NT2/D1 (cell line): ENCODE measurements around the gene POLR3C.
A peak's percentile ranks its signal among the peaks of the same experiment; 100 is the strongest.

Source experiments
- DNase-seq: peaks from one replicate; pipeline ENCODE4 v3.0.0-alpha.2; 2011; ENCODE audit warnings: low read depth, low spot score
- H3K27me3 ChIP-seq: 2 replicates; pipeline ENCODE4 v1.6.0; 2011; ENCODE audit warnings: mild to moderate bottlenecking; ENCODE audit not compliant: insufficient read length, insufficient read depth
- H3K36me3 ChIP-seq: 2 replicates; pipeline ENCODE4 v1.6.1; 2011; ENCODE audit warnings: mild to moderate bottlenecking, low read length, mixed read lengths; ENCODE audit not compliant: insufficient read depth, insufficient read length
- H3K4me1 ChIP-seq: 2 replicates; pipeline ENCODE4 v1.5.1; 2011; ENCODE audit not compliant: insufficient read depth, insufficient read length
- H3K4me3 ChIP-seq: 2 replicates; pipeline ENCODE4 v1.5.1; 2011; ENCODE audit warnings: low read depth; ENCODE audit not compliant: insufficient read length
- H3K9ac ChIP-seq: 2 replicates; pipeline ENCODE4 v1.6.0; 2011; ENCODE audit warnings: low read depth; ENCODE audit not compliant: insufficient read length
- H3K9me3 ChIP-seq: 2 replicates; pipeline ENCODE4 v1.5.1; 2011; ENCODE audit warnings: mild to moderate bottlenecking, low read length; ENCODE audit not compliant: insufficient read depth
- SUZ12 ChIP-seq: IDR thresholded peaks from 2 replicates; pipeline ENCODE4 v1.6.1; 2011; ENCODE audit not compliant: insufficient read length, insufficient read depth; ENCODE audit errors: extremely low read depth
- YY1 ChIP-seq: IDR thresholded peaks from 2 replicates; pipeline ENCODE4 v1.6.1; 2011; ENCODE audit not compliant: insufficient read length, insufficient read depth
- ZNF274 ChIP-seq: IDR thresholded peaks from 2 replicates; pipeline ENCODE4 v1.6.1; 2011; ENCODE audit warnings: mild to moderate bottlenecking, low read depth, low read length

POLR3C gene

DNA sequence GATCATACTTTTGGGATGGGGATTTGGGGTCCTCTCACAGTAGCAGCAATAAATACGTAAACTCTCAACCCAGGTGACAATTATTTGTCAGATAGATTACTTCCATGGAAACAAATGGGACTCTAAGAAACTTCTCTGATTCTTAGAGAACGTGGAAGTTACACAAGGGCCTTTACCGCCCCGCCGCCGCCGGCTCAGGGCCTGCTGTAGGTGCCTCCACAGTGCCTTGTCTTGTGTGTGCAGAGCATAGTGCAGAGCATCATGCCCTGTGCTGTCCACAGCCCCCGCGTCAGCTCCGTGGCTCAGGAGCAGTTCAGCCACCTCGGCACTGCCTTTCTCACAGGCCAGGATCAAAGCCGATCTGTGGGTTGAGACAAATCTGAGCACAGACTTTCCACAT lies 50.6 kb downstream of the POLR3C start:
- Histone ChIP-seq H3K9ac (no peak overlapping the region), H3K4me1 (peaks cover 17% of the 10 kb centered on the region), H3K27me3 (peaks cover 5% of the 10 kb centered on the region), H3K9me3 (no peaks in the 10 kb centered on the region), H3K36me3 (no peaks in the 10 kb centered on the region), H3K4me3 (no peak overlapping the region)
- no peak for DNase-seq
- no peak for TF ChIP-seq YY1
- no peak for TF ChIP-seq SUZ12
- no peak for TF ChIP-seq ZNF274

DNA sequence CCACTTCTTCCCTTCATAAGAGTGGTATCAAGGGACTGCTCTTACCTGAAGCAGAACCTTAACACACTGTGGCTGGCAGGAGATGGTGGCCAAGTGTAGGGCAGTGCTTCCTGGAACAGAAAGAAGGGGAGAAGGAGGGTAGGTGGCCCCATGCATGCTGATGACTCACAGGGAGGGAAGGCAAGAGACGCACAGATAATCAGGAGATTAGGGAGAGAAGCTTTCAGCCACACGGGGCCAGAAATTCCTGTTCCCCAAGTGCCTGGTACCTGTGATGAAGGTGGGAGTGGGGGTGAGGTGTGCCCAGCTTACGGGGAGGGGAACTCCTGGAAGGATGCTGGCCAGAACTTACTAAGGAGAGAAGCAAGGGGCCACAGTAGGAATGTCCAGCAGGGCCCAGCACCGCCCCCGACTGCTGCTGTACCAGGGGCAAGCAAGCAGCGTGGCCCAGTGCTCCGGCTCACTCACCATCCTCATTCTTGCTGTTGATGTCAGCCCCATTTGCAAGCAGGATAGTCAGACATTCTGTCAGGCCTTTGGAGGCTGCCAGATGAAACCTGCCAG lies 54.0 kb downstream of the POLR3C start:
- no peak overlapping the region for H3K4me3 ChIP-seq
- peaks cover 5% of the 10 kb centered on the region for H3K27me3 ChIP-seq
- no peaks in the 10 kb centered on the region for H3K9me3 ChIP-seq
- H3K36me3 ChIP-seq: no peaks in the 10 kb centered on the region
- no peak overlapping the region for H3K9ac ChIP-seq
- TF ChIP-seq SUZ12: no peak
- TF ChIP-seq ZNF274: no peak
- no peak for TF ChIP-seq YY1
- peaks cover 16% of the 10 kb centered on the region for H3K4me1 ChIP-seq
- no peak for DNase-seq

DNA sequence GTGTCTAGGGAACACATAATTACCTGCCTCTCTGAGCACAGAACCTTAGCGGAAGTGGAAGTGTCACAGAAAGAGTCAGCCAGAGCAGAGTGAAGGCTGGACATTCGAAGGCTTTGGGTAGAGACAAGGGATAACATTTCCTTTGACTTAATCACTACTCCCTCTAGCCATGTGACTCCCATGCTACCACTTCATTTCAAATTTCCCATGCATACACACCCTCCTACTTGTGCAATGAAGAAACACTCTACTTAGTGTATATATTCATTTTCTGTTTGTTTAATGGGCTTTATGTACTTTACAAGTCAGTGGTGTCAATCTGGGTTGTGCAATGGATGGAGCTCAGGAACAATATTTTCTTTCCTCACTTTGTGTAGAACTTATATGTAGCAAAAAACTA lies 54.7 kb downstream of the POLR3C start:
- no peaks in the 10 kb centered on the region for H3K9me3 ChIP-seq
- TF ChIP-seq YY1 (no peak), ZNF274 (no peak), SUZ12 (no peak)
- no peak for DNase-seq
- no peaks in the 10 kb centered on the region for H3K36me3 ChIP-seq
- peaks cover 6% of the 10 kb centered on the region for H3K27me3 ChIP-seq
- no peak overlapping the region for H3K9ac ChIP-seq
- peaks cover 14% of the 10 kb centered on the region for H3K4me1 ChIP-seq
- no peak overlapping the region for H3K4me3 ChIP-seq

DNA sequence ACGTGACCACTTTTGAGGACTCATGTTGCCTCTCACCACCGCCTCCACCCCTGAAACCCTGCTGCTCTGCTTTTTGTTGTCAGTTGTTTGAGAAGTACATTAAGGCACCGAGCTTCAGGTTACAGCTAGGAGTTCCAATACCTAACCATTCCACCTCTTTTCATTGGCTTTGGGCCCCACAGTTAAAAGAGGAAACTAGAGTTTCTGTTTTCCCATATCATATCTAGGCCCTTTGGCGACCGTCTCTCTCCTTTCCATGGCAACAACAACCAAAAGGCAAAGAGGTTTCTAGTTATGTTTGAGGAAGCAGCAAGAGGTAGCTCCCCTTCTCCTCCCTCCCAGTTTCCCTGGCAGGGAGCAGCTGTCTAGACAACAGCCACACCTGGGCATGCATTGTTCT lies 55.8 kb downstream of the POLR3C start:
- Histone ChIP-seq H3K4me1 (peaks cover 14% of the 10 kb centered on the region), H3K36me3 (no peaks in the 10 kb centered on the region), H3K4me3 (no peak overlapping the region), H3K9ac (peak overlapping the region; percentile 14), H3K9me3 (no peaks in the 10 kb centered on the region), H3K27me3 (peaks cover 17% of the 10 kb centered on the region)
- DNase-seq: no peak
- TF ChIP-seq ZNF274 (no peak), YY1 (no peak), SUZ12 (no peak)

DNA sequence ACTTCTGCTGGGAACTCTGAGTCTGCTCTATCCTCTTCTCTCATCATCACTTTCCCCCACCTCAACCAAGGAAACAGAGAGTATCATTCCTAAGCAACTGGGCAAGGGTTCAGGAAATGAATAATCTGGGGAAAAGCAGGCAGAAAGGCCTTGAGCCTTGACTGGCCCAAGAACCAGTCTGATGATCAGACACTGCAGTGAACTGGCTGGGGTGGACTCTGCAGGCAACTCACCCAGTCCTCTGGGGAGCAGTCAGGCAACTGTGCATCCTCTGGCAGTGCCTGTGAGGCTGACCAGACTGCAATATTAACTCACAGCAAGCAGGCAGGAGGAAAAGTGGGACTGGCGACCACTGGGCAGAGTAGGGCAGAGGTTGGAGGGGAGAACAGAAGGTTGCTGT lies 60.7 kb downstream of the POLR3C start:
- no peaks in the 10 kb centered on the region for H3K9me3 ChIP-seq
- DNase-seq: no peak
- no peak overlapping the region for H3K9ac ChIP-seq
- no peaks in the 10 kb centered on the region for H3K36me3 ChIP-seq
- TF ChIP-seq SUZ12: no peak
- TF ChIP-seq ZNF274: no peak
- no peak for TF ChIP-seq YY1
- peaks cover 6% of the 10 kb centered on the region for H3K4me1 ChIP-seq
- no peak overlapping the region for H3K4me3 ChIP-seq
- peaks cover 26% of the 10 kb centered on the region for H3K27me3 ChIP-seq

DNA sequence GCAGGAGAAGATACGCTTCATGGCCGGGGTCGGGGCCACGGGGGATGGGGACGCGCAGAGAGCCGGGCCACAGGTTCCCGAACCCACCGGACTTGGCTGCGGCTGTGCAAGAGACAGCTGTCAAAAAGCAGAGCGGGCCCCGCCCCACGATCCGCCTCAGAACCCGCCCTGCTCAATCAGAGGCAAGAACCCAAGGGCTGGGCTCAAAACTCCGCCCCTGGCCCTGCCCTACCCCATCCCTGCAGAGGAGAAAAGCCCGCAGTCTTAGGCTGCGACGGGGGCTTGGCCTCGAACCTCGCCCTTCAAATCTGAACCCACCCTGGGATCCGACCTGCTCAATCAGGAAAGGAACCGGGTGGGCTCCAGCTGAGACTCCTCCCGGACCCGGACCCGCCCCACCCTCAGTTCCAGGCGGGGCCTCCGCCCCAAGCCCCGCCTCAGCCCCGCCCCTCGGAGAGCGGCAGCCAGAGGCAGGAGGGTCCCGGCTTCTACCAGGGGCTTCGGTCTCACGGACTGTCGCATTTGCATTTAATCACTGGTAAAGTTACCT lies 61.8 kb downstream of the POLR3C start, which contains the start of gene ANKRD35:
TSS of gene ANKRD35 (minus strand) at position 129 of the 550 bp plus-strand sequence. CDS start at position 21, 108 bp downstream.
- DNase-seq: peak; percentile 76
- Histone ChIP-seq H3K9ac (peak within 1 kb of the TSS; percentile 52), H3K9me3 (no peaks in the 10 kb centered on the region), H3K4me3 (peak within 1 kb of the TSS; percentile 59), H3K36me3 (no peaks in the 10 kb centered on the region), H3K4me1 (peaks cover 6% of the 10 kb centered on the region), H3K27me3 (peaks cover 26% of the 10 kb centered on the region)
- no peak for TF ChIP-seq SUZ12
- TF ChIP-seq ZNF274: no peak
- no peak for TF ChIP-seq YY1

DNA sequence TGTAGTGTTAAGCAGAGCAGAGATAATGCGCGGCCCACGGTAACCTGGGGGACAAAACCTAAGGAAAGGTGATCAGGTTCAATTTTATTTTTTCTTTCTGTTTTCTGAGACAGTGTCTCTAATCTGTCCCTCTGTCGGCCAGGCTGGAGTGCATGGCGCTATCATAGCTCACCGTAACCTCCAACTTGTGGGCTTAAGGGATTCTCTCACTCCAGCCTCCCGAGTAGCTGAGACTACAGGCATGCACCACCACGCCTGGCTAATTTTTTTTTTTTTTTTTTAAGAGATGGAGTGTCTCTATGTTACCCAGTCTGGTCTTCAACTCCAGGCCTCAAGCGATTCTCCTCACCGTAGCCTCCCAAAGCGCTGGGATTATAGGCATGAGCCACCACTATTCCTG lies 62.4 kb downstream of the POLR3C start:
- H3K36me3 ChIP-seq: no peaks in the 10 kb centered on the region
- TF ChIP-seq YY1 (no peak), ZNF274 (no peak), SUZ12 (no peak)
- H3K9ac ChIP-seq: peak overlapping the region; percentile 52
- peak overlapping the region; percentile 59 for H3K4me3 ChIP-seq
- peaks cover 26% of the 10 kb centered on the region for H3K27me3 ChIP-seq
- H3K9me3 ChIP-seq: no peaks in the 10 kb centered on the region
- peaks cover 6% of the 10 kb centered on the region for H3K4me1 ChIP-seq
- no peak for DNase-seq
